Omental fat pad (tissue), 4 donors: Measurements from ENCODE around the gene DNMT1. TPM values are rescaled to one million over a fixed set of nuclear protein-coding genes. Genes with fewer than 3 reads are reported as not detected.

Source experiments
- ATAC-seq: fragments of 150-250 bp; one replicate; pipeline ENCODE4 v1.9.1; 2016; ENCODE audit warnings: mild to moderate bottlenecking, moderate library complexity; ENCODE audit not compliant: low FRiP score
- DNase-seq: peaks from one replicate; pipeline ENCODE4 v3.0.0-alpha.2; 2019; ENCODE audit warnings: low spot score
- total RNA-seq, 4 donors: library from RNA; depleted of rRNA; stranded (reverse); fragments of >200 nt; gene quantifications; one replicate each; pipeline ENCODE4 v1.1.0, GENCODE V29; 2016
- TF ChIP-seq, protein P1 (sequence below), 3 donors: fragments of 450-650 bp; IDR thresholded peaks; one replicate each; pipeline ENCODE4 v1.5.1; 2016 to 2017; ENCODE audit warnings: antibody characterized with exemption in 3 of 3, mild to moderate bottlenecking in 3 of 3, moderate library complexity in 2 of 3

The DNMT1 gene
- total RNA-seq, 4 donors from 2014 or later: 38.4 to 84.7 (median 50.2) TPM

DNA sequence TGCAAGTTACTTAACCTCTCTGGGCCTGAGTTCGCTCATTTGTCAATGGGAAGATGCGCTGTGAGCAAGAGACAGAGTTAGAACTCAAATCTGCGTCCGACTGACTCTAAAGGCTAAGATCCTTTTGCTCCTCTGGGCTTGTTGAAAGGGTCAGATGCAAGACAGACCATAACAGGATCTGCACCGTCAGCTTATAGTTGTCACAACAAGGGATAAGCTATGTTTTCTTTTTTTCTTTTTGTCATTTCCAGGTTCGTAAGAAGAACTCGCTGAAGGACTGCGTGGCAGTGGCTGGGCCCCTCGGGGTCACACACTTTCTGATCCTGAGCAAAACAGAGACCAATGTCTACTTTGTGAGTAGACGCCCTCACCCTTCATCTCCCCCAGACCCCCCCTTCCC lies 87.5 kb downstream of the DNMT1 start:
- no peak for DNase-seq
- no peak for ATAC-seq
- TF ChIP-seq, protein P1, sequence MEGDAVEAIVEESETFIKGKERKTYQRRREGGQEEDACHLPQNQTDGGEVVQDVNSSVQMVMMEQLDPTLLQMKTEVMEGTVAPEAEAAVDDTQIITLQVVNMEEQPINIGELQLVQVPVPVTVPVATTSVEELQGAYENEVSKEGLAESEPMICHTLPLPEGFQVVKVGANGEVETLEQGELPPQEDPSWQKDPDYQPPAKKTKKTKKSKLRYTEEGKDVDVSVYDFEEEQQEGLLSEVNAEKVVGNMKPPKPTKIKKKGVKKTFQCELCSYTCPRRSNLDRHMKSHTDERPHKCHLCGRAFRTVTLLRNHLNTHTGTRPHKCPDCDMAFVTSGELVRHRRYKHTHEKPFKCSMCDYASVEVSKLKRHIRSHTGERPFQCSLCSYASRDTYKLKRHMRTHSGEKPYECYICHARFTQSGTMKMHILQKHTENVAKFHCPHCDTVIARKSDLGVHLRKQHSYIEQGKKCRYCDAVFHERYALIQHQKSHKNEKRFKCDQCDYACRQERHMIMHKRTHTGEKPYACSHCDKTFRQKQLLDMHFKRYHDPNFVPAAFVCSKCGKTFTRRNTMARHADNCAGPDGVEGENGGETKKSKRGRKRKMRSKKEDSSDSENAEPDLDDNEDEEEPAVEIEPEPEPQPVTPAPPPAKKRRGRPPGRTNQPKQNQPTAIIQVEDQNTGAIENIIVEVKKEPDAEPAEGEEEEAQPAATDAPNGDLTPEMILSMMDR (IDR thresholded peaks at IDR 0.05): no peak

DNA sequence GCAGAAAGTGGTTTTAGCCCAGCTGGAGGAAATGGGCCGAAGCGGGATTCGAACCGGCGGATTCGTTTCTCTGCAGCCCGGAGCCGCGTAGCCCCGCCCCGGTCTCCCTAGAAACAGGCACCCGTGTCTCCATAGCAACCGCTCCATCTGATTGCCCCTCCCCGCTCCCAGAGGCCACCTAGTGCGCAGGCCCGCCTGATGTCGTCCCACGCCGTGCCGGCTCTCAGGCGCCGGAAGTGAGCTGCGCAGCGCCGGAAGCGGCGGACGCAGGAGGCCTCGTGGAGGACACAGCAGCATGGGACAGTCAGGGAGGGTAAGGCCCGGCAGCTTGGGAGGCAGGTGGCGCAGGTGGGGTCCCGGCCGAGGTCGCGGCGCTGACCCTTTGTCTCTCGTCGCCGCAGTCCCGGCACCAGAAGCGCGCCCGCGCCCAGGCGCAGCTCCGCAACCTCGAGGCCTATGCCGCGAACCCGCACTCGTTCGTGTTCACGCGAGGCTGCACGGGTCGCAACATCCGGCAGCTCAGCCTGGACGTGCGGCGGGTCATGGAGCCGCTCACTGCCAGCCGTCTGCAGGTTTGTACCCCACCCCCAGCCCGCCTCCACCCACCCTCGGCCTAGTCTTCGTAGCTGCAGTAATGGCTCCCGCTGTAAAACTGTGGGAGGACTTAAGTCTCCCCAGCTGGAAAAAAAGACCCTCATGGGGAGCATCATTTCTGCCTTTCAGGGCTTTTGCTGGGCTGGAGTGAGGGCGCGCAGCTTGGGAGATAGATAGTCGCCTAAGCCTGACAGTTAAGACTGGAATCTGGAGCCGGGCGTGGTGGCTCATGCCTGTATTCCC lies 88.4 kb downstream of the DNMT1 start, which contains the start of gene PPAN:
TSS of gene PPAN (plus strand) at position 263 of the 837 bp plus-strand sequence. CDS start at position 296, 33 bp downstream.
- peak; percentile 97 for ATAC-seq
- DNase-seq: peak; percentile 94
- TF ChIP-seq, protein P1 (IDR thresholded peaks at IDR 0.05): no peak

DNA sequence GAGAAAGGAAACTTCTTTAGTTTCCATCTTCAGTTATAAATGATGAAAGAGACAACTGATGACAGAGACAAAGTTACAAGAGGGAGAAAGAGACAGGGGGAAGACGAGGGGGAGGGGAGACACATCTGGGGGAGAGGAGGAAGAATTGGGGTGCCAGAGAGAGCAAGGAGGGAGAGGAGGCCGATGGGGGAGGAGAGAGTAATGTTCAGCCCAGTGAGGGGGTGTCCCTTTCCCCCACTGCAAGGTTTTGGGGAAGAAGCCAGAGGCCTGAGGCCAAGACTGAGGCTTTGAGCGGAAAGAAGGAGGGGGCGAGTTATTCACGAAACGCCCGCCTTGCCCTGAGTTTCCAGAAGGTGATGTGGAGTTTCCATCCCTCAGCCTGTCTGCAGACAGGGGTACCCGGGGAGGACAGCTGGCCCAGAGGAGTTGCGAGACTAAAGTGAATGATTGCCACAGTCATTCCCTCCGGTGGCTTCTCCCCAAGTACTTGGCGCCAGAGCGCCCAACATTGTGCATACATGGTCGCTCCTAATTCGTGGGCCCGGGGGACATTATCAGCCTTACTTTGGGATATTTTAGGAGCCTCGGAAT lies 89.1 kb downstream of the DNMT1 start:
- no peak for ATAC-seq
- TF ChIP-seq, protein P1 (IDR thresholded peaks at IDR 0.05): no peak
- no peak for DNase-seq

DNA sequence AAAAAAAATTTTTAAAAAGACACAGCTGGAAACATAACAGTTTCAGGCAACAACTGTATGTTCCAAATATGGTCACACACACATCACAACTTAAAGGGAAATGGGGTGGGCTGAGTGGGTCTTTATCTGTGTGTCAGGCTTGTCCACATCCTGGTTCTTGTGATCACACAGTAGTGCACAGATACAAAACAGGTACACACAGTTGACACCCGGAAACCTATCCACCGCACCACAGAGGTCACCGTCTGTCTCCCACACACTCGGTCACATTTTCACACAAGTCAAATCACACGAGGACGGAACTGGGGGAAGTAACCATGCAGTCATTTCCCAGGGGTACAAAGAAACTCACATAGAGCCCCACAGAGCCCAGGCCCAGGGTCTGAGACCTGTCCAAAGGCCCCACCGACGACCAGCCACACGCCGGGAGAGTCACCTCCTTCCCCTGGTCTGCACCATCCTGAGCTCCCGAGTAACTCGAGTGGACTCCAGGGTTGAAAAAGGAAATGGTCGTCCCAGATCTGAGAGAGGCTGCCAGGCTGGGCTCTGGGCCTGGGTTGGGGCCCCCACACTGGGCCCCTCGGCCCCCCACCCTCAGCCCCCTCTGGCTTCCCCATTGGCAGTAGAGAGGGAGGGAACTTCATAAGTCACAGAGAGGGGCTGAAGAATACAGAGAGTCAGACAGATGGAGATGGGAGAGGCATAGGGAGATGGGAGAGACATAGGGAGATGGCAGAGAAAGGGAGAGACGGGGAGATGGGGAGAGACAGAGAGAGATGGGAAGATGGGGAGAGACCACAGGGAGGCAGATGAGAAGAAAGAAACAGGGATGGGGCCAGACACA lies 89.9 kb downstream of the DNMT1 start:
- TF ChIP-seq, protein P1 (IDR thresholded peaks at IDR 0.05): no peak
- DNase-seq (no peak), ATAC-seq (no peak)

DNA sequence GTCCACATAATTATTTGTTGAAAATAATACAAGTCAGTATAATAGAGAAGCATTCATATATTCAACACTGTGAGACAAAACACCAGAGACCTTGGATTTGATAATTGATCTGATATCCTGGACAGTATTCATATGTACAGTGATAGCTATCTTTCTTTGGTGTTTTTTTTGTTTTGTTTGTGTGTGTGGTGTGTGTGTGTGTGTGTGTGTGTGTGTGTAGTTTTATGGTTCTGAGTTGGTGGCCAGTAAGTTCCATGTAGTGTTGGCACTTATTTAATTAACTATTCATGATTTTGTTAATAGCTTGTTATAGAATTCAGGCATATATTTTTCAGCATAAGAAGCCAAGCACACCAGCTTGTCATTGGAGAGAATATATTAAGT lies 90.6 kb downstream of the DNMT1 start:
- no peak for DNase-seq
- TF ChIP-seq, protein P1 (IDR thresholded peaks at IDR 0.05): no peak
- no peak for ATAC-seq

DNA sequence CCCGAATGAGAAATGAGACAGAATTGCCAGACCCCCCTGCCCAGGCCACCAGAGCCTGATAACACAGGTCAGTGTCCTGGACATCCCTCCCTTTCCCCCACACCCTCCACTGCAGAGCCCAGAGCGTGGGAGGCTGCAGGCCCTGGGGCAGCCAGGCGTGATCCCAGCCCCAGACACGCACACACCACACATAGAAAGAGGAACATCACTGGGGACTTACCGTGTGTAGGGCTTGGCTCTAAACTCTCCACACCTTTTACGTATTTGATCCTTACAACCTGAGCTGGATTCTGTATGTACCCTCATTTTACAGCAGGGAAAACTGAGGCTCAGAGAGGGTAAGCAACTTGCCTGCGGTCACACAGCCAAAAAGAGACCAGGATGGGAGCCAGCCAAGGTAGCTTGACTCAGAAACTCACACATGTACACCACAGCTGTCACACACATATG lies 91.9 kb downstream of the DNMT1 start:
- ATAC-seq (no peak), DNase-seq (no peak)
- TF ChIP-seq, protein P1 (IDR thresholded peaks at IDR 0.05): no peak
